ENCODE results near the gene CLCNKA. TPM values are rescaled to one million over a fixed set of nuclear protein-coding genes. Genes with fewer than 3 reads are reported as not detected.
"Not testable (repeated sequence)": the region's sequence is repeated elsewhere in the genome, so short reads cannot be mapped to it uniquely, and the experiment has no call there.

The CLCNKA gene
- total RNA-seq, 2 donors from 2014 or later = 0.20 TPM; not detected in 1

DNA sequence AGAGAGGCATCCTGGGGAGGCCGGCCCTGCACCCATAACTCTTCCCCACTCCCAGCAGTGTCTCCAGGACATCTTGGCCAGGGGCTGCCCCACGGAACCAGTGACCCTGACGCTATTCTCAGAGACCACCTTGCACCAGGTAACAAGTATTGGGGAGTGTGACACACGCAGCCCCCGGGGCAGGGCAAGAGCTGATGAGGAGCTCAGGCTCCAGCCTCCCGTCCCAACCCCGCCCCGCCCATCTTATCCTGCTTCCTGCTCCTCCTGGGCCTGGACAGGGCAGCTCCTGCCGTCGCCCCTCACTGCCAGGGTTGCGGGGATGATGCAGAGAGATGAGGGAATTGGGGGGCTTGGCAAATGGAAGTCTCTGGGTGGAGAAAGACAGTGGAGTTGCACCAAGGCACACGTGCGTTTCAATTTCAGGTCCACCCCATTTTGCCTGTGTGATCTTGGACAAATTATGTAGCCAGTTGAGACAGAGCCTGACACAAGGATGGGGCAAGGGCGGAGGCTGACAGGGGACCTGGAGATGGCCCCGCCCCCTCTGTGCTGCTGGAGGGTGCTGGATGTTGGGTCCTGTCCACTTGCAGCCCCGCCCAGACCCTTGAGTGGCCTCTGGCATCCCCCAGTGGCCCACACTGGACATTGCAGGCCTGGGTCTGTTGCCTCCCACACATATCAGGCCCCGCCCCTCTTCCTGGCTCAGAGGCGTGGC lies 10.7 kb downstream of the CLCNKA start:
- H3K4me3 ChIP-seq = no peak overlapping the region
- H3K4me1 ChIP-seq = peaks cover 0 to 13% of the 10 kb centered on the region in 2 donors
- no peaks in the 10 kb centered on the region for H3K27me3 ChIP-seq
- peak; percentile 89 for DNase-seq (ENCODE audit: low spot score)
- TF ChIP-seq, protein P1, sequence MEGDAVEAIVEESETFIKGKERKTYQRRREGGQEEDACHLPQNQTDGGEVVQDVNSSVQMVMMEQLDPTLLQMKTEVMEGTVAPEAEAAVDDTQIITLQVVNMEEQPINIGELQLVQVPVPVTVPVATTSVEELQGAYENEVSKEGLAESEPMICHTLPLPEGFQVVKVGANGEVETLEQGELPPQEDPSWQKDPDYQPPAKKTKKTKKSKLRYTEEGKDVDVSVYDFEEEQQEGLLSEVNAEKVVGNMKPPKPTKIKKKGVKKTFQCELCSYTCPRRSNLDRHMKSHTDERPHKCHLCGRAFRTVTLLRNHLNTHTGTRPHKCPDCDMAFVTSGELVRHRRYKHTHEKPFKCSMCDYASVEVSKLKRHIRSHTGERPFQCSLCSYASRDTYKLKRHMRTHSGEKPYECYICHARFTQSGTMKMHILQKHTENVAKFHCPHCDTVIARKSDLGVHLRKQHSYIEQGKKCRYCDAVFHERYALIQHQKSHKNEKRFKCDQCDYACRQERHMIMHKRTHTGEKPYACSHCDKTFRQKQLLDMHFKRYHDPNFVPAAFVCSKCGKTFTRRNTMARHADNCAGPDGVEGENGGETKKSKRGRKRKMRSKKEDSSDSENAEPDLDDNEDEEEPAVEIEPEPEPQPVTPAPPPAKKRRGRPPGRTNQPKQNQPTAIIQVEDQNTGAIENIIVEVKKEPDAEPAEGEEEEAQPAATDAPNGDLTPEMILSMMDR (IDR thresholded peaks at IDR 0.05) = peak; percentile 98
- no peaks in the 10 kb centered on the region for H3K36me3 ChIP-seq
- no peaks in the 10 kb centered on the region for H3K9me3 ChIP-seq
- no peak overlapping the region for H3K27ac ChIP-seq

DNA sequence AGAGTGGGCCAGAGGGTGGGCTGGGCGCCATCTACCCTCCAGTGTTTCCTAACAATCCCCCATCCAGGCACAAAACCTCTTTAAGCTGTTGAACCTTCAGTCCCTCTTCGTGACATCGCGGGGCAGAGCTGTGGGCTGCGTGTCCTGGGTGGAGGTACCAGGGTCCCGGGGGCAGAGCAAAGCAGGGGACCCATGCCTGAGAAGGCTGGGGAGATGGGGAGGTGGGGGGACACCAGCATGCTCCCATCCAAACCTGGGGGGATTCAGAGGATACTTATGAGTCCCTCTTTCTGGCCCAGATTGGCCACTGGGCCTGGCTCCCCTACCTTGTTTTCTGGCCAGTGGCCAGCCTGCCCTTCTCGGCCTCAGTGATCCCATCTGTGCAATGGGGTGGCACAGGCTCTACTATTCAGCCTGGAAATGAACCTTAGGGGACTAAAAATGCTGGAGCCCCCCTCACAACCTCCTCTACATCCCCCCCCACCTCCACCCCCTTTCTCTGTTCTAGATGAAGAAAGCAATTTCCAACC lies 11.3 kb downstream of the CLCNKA start:
- TF ChIP-seq, protein P1 (IDR thresholded peaks at IDR 0.05) = peak in 1 of 2 donors; percentile 2
- not testable (repeated sequence) for H3K4me3 ChIP-seq; H3K27ac ChIP-seq; H3K9me3 ChIP-seq; DNase-seq (ENCODE audit: low spot score); H3K36me3 ChIP-seq; H3K27me3 ChIP-seq
- H3K4me1 ChIP-seq = peaks cover 0 to 13% of the 10 kb centered on the region in 2 donors

DNA sequence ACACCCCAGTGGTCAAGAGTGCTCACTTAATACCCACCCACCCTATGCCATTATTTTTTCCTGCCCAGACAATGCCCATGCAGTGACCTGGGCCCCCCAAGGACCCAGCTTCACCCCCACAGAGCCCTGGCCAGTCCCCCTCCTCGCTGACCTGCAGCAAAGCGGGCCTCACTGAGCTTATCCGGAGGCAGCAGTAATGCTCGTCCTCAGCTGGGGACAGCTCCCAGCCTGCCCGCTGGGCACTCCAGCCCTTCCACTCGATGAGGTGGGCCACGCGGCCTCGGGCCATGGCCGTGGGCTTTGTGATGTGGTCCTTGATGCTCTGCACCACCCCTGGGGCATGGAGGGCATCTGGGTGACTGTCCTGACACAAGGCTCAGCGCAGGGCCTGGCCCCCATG lies 14.6 kb downstream of the CLCNKA start:
- H3K27ac ChIP-seq; DNase-seq (ENCODE audit: low spot score); H3K27me3 ChIP-seq; H3K9me3 ChIP-seq; H3K4me3 ChIP-seq; H3K36me3 ChIP-seq: not testable (repeated sequence)
- peaks cover 0 to 13% of the 10 kb centered on the region in 2 donors for H3K4me1 ChIP-seq

DNA sequence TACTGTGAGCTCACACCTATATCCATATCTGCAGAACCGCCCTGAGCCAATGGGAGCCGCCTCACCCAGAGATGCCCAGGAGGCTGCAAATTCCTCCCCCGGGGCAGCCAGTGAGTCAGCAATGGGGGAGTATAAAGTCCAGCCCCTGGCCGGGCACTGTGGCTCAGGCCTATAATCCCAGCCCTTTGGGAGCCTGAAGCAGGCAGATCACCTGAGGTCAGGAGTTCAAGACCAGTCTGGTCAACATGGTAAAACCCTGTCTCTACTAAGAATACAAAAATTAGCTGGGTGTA lies 16.7 kb downstream of the CLCNKA start:
- H3K27ac ChIP-seq = no peak overlapping the region
- TF ChIP-seq, protein P1 (IDR thresholded peaks at IDR 0.05) = no peak
- H3K4me3 ChIP-seq = no peak overlapping the region
- no peaks in the 10 kb centered on the region for H3K27me3 ChIP-seq
- H3K9me3 ChIP-seq = no peaks in the 10 kb centered on the region
- no peak for DNase-seq (ENCODE audit: low spot score)
- H3K36me3 ChIP-seq = no peaks in the 10 kb centered on the region
- H3K4me1 ChIP-seq = no peaks in the 10 kb centered on the region

DNA sequence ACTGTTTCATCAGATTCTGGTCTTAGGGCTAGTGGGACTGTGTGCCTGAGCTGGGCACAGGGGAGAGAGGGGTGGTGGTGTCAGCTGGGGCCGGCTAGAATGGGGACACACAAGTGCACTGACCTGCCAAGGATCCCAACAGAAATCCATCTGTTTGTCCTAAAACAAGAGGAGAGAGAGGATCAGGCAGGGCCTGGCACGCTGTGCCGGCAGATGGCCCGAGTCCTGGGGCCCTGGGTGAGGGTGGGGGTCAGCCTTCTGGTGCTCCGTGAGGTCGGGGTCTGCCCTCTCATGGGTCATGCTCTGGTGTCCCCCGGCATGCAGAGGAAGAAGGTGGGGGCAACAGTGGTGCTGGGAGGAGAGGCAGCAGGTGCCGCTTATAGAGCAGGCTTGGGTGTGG lies 18.0 kb downstream of the CLCNKA start:
- H3K36me3 ChIP-seq; H3K9me3 ChIP-seq; H3K4me3 ChIP-seq; H3K27ac ChIP-seq; H3K4me1 ChIP-seq; DNase-seq (ENCODE audit: low spot score); H3K27me3 ChIP-seq: not testable (repeated sequence)

DNA sequence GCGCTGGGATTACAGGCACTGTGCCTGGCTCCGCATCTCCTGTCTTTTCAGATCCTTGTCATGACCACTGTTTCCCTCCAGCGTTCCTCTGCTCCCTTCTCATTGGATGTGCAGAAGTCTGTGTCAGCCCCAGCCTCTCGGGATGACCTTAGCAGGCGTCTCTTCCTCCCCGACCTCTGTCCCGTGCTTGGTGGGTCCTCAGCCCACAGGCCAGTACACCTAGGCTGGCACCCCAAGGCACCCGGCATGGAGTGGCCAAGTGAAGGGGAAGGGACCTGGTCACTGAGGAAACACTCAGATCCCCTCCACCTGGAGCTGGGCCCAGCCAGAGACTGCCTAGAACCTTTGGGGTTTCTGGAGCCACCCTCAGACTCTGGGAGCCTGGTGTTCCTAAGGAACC lies 19.4 kb downstream of the CLCNKA start:
- Histone ChIP-seq H3K27me3 (no peaks in the 10 kb centered on the region), H3K36me3 (no peaks in the 10 kb centered on the region)

More for the DNA sequence above, 19.4 kb downstream of the CLCNKA start:
- Histone ChIP-seq H3K4me1 (no peaks in the 10 kb centered on the region), H3K27ac (no peak overlapping the region), H3K4me3 (no peak overlapping the region), H3K9me3 (no peaks in the 10 kb centered on the region)
- DNase-seq (ENCODE audit: low spot score) = no peak
- TF ChIP-seq, protein P1 (IDR thresholded peaks at IDR 0.05) = no peak
